Thyroid gland (tissue), 4 donors: ENCODE data around the gene PCDHGA11.

Source experiments
- CTCF ChIP-seq, 6 experiments: fragments of 200-600 bp in 3 of 6; fragments of 450-650 bp in 3 of 6; sonication (generic) in 3 of 6; IDR thresholded peaks; one replicate each; pipeline ENCODE4 v1.5.1; 2016 to 2019; ENCODE audit warnings: antibody characterized with exemption in 6 of 6, mild to moderate bottlenecking in 2 of 6, inconsistent platforms in 1 of 6, moderate library complexity in 1 of 6
- POLR2A ChIP-seq, 2 donors: fragments of 450-650 bp; IDR thresholded peaks; one replicate each; pipeline ENCODE4 v1.6.1; 2017; ENCODE audit warnings: antibody characterized with exemption in 2 of 2, mild to moderate bottlenecking in 2 of 2, moderate library complexity in 1 of 2

- TF ChIP-seq CTCF (IDR thresholded peaks at IDR 0.05) (no peak), POLR2A (IDR thresholded peaks at IDR 0.05) (no peak)
These were observed 18.7 kb downstream of the PCDHGA11 start for GRCh38 chr5:141439411-141440141.
